GM21619 (cell line): Measurements from ENCODE around the gene VPS29.
"Not testable (repeated sequence)": the region's sequence is repeated elsewhere in the genome, so short reads cannot be mapped to it uniquely, and the experiment has no call there.

Experiments used
- ATAC-seq: cut with Tn5 transposase; IDR thresholded peaks from one replicate; pipeline ENCODE4 v1.9.1; 2021; ENCODE audit not compliant: unreplicated experiment

VPS29 gene

GRCh38 chr12:110528277-110528839 is 26.4 kb upstream of the VPS29 start:
- no peak for ATAC-seq

GRCh38 chr12:110520876-110521712 is 19.2 kb upstream of the VPS29 start:
- ATAC-seq = not testable (repeated sequence)

- ATAC-seq = not testable (repeated sequence)
These were observed 16.1 kb upstream of the VPS29 start for GRCh38 chr12:110518014-110518413.

GRCh38 chr12:110516995-110517394 is 15.1 kb upstream of the VPS29 start:
- no peak for ATAC-seq

- ATAC-seq = no peak
These were observed 12.5 kb upstream of the VPS29 start for GRCh38 chr12:110514363-110514762.

- no peak for ATAC-seq
These were observed 11.9 kb upstream of the VPS29 start for GRCh38 chr12:110513842-110514241.

- no peak for ATAC-seq
These were observed 6.2 kb upstream of the VPS29 start for GRCh38 chr12:110508071-110508586.

GRCh38 chr12:110505332-110505731 is 3.4 kb upstream of the VPS29 start:
- no peak for ATAC-seq

- ATAC-seq = no peak
These were observed 1.5 kb upstream of the VPS29 start for GRCh38 chr12:110503432-110503831.

- peak; percentile 29 for ATAC-seq
These were observed 536 bp downstream of the VPS29 start for GRCh38 chr12:110501399-110501751.

- no peak for ATAC-seq
These were observed 2.8 kb downstream of the VPS29 start for GRCh38 chr12:110498984-110499706.

GRCh38 chr12:110475426-110475825 is 26.5 kb downstream of the VPS29 start:
- no peak for ATAC-seq

GRCh38 chr12:110468214-110469048 is 33.5 kb downstream of the VPS29 start, which contains the start of the genes FAM216A and GPN3:
Gene FAM216A (plus strand): TSS chr12:110468845. CDS start chr12:110468876, 31 bp downstream.
Gene GPN3 (minus strand): TSS chr12:110468257. CDS start chr12:110468203, 54 bp downstream.
- peak; percentile 70 for ATAC-seq

- ATAC-seq = no peak
These were observed 34.1 kb downstream of the VPS29 start for GRCh38 chr12:110467847-110468213.

GRCh38 chr12:110466791-110467190 is 35.1 kb downstream of the VPS29 start:
- no peak for ATAC-seq

GRCh38 chr12:110465765-110466164 is 36.1 kb downstream of the VPS29 start:
- ATAC-seq = not testable (repeated sequence)

GRCh38 chr12:110465024-110465423 is 36.9 kb downstream of the VPS29 start:
- ATAC-seq = no peak

GRCh38 chr12:110461189-110461588 is 40.7 kb downstream of the VPS29 start:
- ATAC-seq = not testable (repeated sequence)

GRCh38 chr12:110458756-110459155 is 43.2 kb downstream of the VPS29 start:
- no peak for ATAC-seq

- no peak for ATAC-seq
These were observed 48.2 kb downstream of the VPS29 start for GRCh38 chr12:110453569-110454296.
